GM19099 (cell line): ENCODE results near the gene PITPNC1.

Experiments
- POLR2A ChIP-seq: IDR thresholded peaks from 3 replicates; pipeline ENCODE4 v1.6.1; 2011; ENCODE audit warnings: low read depth; ENCODE audit not compliant: insufficient read length; ENCODE audit errors: extremely low read depth

PITPNC1 gene

GRCh38 chr17:67605256-67605912 lies 228.3 kb downstream of the PITPNC1 start:
- no peak for TF ChIP-seq POLR2A

DNA sequence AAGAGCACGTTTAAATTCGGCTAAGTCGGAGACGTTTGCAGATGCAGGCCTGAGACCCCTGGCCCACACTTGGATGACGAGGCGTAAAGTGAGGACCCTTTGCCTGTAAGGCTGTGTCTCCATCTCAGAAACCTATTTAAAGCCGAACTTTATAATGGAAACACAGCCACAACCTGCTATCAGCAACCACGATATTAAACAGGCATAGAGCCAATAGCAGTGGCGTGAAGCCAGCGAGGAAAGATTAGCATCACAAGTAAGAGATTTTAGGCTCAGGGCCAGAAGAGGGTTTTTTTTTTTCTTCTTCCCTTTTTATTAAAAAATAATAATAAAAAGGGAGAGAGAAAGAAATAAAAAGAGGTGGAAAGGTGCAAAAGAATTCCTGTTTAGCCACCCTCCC lies 229.4 kb downstream of the PITPNC1 start:
- TF ChIP-seq POLR2A = no peak

GRCh38 chr17:67606896-67607604 lies 230.0 kb downstream of the PITPNC1 start:
- TF ChIP-seq POLR2A = no peak

GRCh38 chr17:67610061-67610460 lies 233.0 kb downstream of the PITPNC1 start:
- no peak for TF ChIP-seq POLR2A

DNA sequence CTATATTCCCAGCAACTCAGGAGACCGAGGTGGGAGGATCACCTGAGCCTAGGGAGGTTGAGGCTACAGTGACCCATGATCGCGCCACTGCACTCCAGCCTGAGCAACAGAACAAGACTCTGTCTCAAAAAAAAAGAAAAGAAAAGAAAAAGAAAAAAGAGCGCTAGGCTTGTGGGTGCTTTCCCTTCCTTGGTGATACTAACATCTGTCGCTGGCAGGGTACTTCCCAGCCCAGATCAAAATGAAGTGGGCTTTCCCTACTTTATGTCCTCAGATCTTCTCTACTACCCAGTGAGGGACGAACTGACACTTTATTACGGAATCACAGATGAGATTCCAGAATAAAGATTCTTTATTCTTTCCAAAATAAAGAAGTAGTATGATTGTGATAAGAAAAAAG lies 236.9 kb downstream of the PITPNC1 start:
- no peak for TF ChIP-seq POLR2A

DNA sequence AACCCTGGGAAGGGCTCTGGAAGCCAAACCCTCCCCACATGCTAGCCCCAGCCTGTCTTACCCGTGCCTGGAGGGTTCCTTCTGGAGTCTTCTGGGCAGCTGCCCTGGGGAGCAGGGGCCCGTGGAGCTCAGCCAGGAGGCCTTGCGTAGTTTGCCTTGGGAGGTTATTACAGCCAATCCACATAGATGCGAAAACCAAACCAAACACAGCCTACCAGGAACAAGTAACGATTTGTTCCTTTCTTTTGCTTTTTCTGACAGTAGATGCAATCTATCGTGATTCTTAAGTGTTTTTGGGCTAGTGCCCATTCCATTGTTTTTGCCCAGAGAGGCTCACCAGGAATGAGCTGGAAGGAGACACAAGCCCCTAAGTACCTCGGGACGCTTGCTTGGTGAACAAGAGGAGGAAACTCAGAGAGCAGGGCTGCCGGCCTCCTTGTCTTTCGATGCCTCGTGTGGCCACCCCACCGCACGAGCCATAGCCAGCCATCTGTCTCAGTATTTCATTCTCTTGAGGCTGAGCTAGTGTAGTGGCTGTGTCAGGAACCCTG lies 238.0 kb downstream of the PITPNC1 start:
- TF ChIP-seq POLR2A = no peak

GRCh38 chr17:67615736-67616135 lies 238.7 kb downstream of the PITPNC1 start:
- TF ChIP-seq POLR2A = no peak

DNA sequence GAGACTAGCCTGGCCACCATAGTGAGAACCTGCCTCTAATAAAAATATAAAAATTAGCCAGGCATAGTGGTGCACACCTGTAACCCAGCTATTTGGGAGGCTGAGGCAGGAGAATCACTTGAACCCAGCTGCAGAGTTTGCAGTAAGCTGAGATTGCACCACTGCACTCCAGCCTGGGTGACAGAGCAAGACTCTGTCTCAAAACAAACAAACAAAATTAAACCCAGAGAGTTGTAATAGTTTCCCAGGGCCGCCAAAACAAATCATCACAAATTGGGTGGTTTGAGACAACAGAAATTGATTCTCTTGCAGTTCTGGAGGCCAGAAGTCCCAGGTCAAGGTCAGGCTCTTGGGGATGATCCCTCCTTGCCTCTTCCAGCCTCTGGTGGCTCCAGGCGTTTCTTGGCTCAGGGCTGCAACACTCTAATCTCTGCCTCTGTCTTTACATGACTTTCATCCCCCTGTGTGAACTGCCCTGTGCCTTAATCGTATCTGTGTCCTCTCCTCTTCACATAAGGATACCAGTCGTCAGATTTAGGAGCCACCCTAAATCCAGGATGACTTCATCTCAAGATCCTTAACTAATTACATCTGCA lies 240.3 kb downstream of the PITPNC1 start:
- TF ChIP-seq POLR2A = no peak

- no peak for TF ChIP-seq POLR2A
Observed at GRCh38 chr17:67619555-67619954, 242.5 kb downstream of the PITPNC1 start.

DNA sequence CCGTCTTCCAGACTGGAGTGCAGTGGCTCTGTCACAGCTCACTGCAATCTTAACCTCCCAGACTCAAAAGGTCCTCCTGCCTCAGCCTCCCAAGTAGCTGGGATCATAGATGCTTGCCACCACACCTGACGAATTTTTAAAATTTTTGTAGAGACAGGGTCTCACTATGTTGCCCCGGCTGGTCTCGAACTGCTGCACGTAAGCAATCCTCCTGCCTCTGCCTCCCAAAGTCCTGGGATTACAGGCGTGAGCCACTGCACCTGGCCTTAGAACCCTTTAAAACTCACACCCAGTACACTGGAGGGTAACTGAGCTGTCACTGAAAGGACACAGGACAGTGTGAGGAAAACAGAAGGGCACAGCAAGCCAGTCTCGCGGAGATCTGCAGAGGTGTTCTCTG lies 243.0 kb downstream of the PITPNC1 start:
- no peak for TF ChIP-seq POLR2A

DNA sequence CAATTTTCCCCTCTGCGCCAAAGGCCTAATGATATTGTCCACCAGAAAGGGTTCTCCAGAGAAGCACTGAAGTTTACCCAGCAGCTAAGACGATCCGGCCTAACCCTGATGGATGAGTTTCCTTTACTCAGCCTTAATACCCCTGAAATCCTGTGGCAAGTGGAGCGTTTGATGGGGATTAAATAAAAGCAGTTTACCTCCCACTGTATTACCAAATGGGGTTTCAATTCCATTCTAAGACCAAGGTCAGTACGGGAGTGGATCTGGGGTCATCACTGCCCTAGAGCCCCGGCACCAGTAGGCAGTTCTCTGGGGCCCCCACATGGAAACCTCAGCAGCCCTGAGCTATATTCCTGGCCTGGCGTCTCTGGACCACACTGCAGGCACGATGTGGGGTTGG lies 243.6 kb downstream of the PITPNC1 start:
- TF ChIP-seq POLR2A = no peak

DNA sequence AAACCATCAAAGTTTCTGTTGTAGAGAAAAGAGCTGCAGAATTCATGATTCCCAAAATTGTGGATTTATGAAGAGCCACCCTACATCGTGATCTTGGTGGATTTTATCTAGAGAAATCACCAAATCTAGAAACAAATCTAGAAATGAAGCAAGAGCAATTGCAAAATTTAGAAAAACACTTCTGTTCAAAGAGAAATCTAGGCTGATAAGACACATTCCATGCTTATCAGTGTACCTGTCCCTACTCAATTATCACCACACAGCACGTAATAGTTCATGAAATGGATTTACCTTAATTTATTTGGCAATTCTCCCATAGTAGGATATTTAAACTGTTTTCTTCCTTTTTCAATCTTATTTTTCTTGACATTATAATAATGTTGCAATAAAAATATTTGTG lies 246.7 kb downstream of the PITPNC1 start:
- no peak for TF ChIP-seq POLR2A

- no peak for TF ChIP-seq POLR2A
Observed at GRCh38 chr17:67624886-67625656, 248.0 kb downstream of the PITPNC1 start.

DNA sequence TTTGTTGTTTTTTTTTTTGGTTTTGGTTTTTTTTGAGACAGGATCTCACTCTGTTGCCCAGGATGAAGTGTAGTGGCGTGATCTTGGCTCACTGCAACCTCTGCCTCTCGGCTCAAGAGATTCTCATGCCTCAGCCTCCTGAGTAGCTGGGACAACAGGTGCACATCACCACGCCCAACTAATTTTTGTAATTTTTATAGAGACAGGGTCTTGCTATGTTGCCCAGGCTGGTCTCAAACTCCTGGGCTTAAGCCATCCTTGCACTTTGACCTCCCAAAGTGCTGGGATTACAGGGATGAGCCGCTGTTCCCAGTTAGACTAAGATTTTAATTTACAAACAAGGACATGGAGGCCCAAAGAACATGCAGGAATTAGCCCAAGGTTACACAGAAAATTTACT lies 248.9 kb downstream of the PITPNC1 start:
- TF ChIP-seq POLR2A = no peak

GRCh38 chr17:67628580-67629013 lies 251.5 kb downstream of the PITPNC1 start:
- TF ChIP-seq POLR2A = no peak
